Measurements from ENCODE around the gene ATMIN. TPM values are rescaled to one million over a fixed set of nuclear protein-coding genes. Genes with fewer than 3 reads are reported as not detected.

Gene ATMIN
- total RNA-seq, 2 donors from 2014 or later: 19.2 to 23.9 TPM

GRCh38 chr16:81060576-81061306 lies 25.1 kb downstream of the ATMIN start:
- DNase-seq (no peak), ATAC-seq (replicated peaks in 1 of 2) (no peak)
- Mint-ChIP-seq H3K27me3 (ENCODE audit: low read depth) (no peaks in the 10 kb centered on the region), H3K27ac (no peak overlapping the region), H3K36me3 (ENCODE audit: insufficient read depth in 2 of 2) (no peaks in the 10 kb centered on the region), H3K4me3 (no peak overlapping the region), H3K9me3 (no peaks in the 10 kb centered on the region), H3K4me1 (ENCODE audit: low read depth) (no peaks in the 10 kb centered on the region)

GRCh38 chr16:81061307-81061640 lies 25.6 kb downstream of the ATMIN start:
- Mint-ChIP-seq H3K27me3 (ENCODE audit: low read depth) (no peaks in the 10 kb centered on the region), H3K4me1 (ENCODE audit: low read depth) (no peaks in the 10 kb centered on the region), H3K36me3 (ENCODE audit: insufficient read depth in 2 of 2) (no peaks in the 10 kb centered on the region), H3K27ac (no peak overlapping the region), H3K9me3 (no peaks in the 10 kb centered on the region), H3K4me3 (no peak overlapping the region)
- DNase-seq (no peak), ATAC-seq (replicated peaks in 1 of 2) (no peak)

- no peaks in the 10 kb centered on the region for H3K27me3 Mint-ChIP-seq (ENCODE audit: low read depth)
- DNase-seq: no peak
- ATAC-seq (replicated peaks in 1 of 2): no peak
- no peaks in the 10 kb centered on the region for H3K4me1 Mint-ChIP-seq (ENCODE audit: low read depth)
- H3K27ac Mint-ChIP-seq: no peak overlapping the region
- no peaks in the 10 kb centered on the region for H3K9me3 Mint-ChIP-seq
- H3K4me3 Mint-ChIP-seq: no peak overlapping the region
- H3K36me3 Mint-ChIP-seq (ENCODE audit: insufficient read depth in 2 of 2): no peaks in the 10 kb centered on the region
Measured at GRCh38 chr16:81061871-81062608, 26.4 kb downstream of the ATMIN start.

- no peak overlapping the region for H3K4me3 Mint-ChIP-seq
- ATAC-seq (replicated peaks in 1 of 2) (no peak), DNase-seq (no peak)
- H3K9me3 Mint-ChIP-seq: no peaks in the 10 kb centered on the region
- H3K27ac Mint-ChIP-seq: no peak overlapping the region
- no peaks in the 10 kb centered on the region for H3K27me3 Mint-ChIP-seq (ENCODE audit: low read depth)
- H3K4me1 Mint-ChIP-seq (ENCODE audit: low read depth): no peaks in the 10 kb centered on the region
- no peaks in the 10 kb centered on the region for H3K36me3 Mint-ChIP-seq (ENCODE audit: insufficient read depth in 2 of 2)
Measured at GRCh38 chr16:81066681-81067080, 31.0 kb downstream of the ATMIN start.

- no peak for ATAC-seq (replicated peaks in 1 of 2)
- DNase-seq: no peak
- no peaks in the 10 kb centered on the region for H3K27me3 Mint-ChIP-seq (ENCODE audit: low read depth)
- H3K4me1 Mint-ChIP-seq (ENCODE audit: low read depth): no peaks in the 10 kb centered on the region
- no peak overlapping the region for H3K4me3 Mint-ChIP-seq
- H3K36me3 Mint-ChIP-seq (ENCODE audit: insufficient read depth in 2 of 2): no peaks in the 10 kb centered on the region
- H3K9me3 Mint-ChIP-seq: no peaks in the 10 kb centered on the region
- H3K27ac Mint-ChIP-seq: no peak overlapping the region
Measured at GRCh38 chr16:81067166-81067565, 31.5 kb downstream of the ATMIN start.

- no peak for DNase-seq
- no peaks in the 10 kb centered on the region for H3K27me3 Mint-ChIP-seq (ENCODE audit: low read depth)
- no peak for ATAC-seq (replicated peaks in 1 of 2)
- H3K27ac Mint-ChIP-seq: no peak overlapping the region
- no peaks in the 10 kb centered on the region for H3K4me1 Mint-ChIP-seq (ENCODE audit: low read depth)
- no peaks in the 10 kb centered on the region for H3K36me3 Mint-ChIP-seq (ENCODE audit: insufficient read depth in 2 of 2)
- no peaks in the 10 kb centered on the region for H3K9me3 Mint-ChIP-seq
- no peak overlapping the region for H3K4me3 Mint-ChIP-seq
Measured at GRCh38 chr16:81069063-81069462, 33.4 kb downstream of the ATMIN start.

- H3K9me3 Mint-ChIP-seq: no peaks in the 10 kb centered on the region
- H3K36me3 Mint-ChIP-seq (ENCODE audit: insufficient read depth in 2 of 2): no peaks in the 10 kb centered on the region
- no peaks in the 10 kb centered on the region for H3K27me3 Mint-ChIP-seq (ENCODE audit: low read depth)
- DNase-seq: no peak
- no peaks in the 10 kb centered on the region for H3K4me1 Mint-ChIP-seq (ENCODE audit: low read depth)
- H3K4me3 Mint-ChIP-seq: no peak overlapping the region
- H3K27ac Mint-ChIP-seq: no peak overlapping the region
- no peak for ATAC-seq (replicated peaks in 1 of 2)
Measured at GRCh38 chr16:81070979-81071378, 35.3 kb downstream of the ATMIN start.

- H3K4me3 Mint-ChIP-seq: no peak overlapping the region
- H3K9me3 Mint-ChIP-seq: no peaks in the 10 kb centered on the region
- H3K4me1 Mint-ChIP-seq (ENCODE audit: low read depth): no peaks in the 10 kb centered on the region
- H3K27ac Mint-ChIP-seq: no peak overlapping the region
- H3K27me3 Mint-ChIP-seq (ENCODE audit: low read depth): no peaks in the 10 kb centered on the region
- no peaks in the 10 kb centered on the region for H3K36me3 Mint-ChIP-seq (ENCODE audit: insufficient read depth in 2 of 2)
- ATAC-seq (replicated peaks in 1 of 2): no peak
- DNase-seq: no peak
Measured at GRCh38 chr16:81071805-81072204, 36.2 kb downstream of the ATMIN start.

GRCh38 chr16:81073560-81074330 lies 38.1 kb downstream of the ATMIN start:
- Mint-ChIP-seq H3K36me3 (ENCODE audit: insufficient read depth in 2 of 2) (no peaks in the 10 kb centered on the region), H3K9me3 (no peaks in the 10 kb centered on the region), H3K4me3 (no peak overlapping the region), H3K27ac (no peak overlapping the region), H3K27me3 (ENCODE audit: low read depth) (no peaks in the 10 kb centered on the region), H3K4me1 (ENCODE audit: low read depth) (no peaks in the 10 kb centered on the region)
- DNase-seq: no peak
- no peak for ATAC-seq (replicated peaks in 1 of 2)

- Mint-ChIP-seq H3K9me3 (no peaks in the 10 kb centered on the region), H3K36me3 (ENCODE audit: insufficient read depth in 2 of 2) (peaks cover 0 to 1% of the 10 kb centered on the region in 2 donors), H3K4me1 (ENCODE audit: low read depth) (no peaks in the 10 kb centered on the region), H3K27ac (no peak overlapping the region), H3K4me3 (no peak overlapping the region), H3K27me3 (ENCODE audit: low read depth) (no peaks in the 10 kb centered on the region)
- peak; percentile 81 for ATAC-seq (replicated peaks in 1 of 2)
- peak; percentile 92 to 93 for DNase-seq
Measured at GRCh38 chr16:81076566-81077075, 41.0 kb downstream of the ATMIN start.

- no peaks in the 10 kb centered on the region for H3K4me1 Mint-ChIP-seq (ENCODE audit: low read depth)
- H3K4me3 Mint-ChIP-seq: peak within 1 kb of the TSS in 1 of 2 donors; percentile 44
- no peak within 1 kb of the TSS for H3K27ac Mint-ChIP-seq
- no peaks in the 10 kb centered on the region for H3K9me3 Mint-ChIP-seq
- DNase-seq (peak; percentile 98 to 99), ATAC-seq (replicated peaks in 1 of 2) (peak; percentile 92 to 93)
- H3K36me3 Mint-ChIP-seq (ENCODE audit: insufficient read depth in 2 of 2): peaks cover 0 to 1% of the 10 kb centered on the region in 2 donors
- H3K27me3 Mint-ChIP-seq (ENCODE audit: low read depth): no peaks in the 10 kb centered on the region
Measured at GRCh38 chr16:81077076-81077940, 41.7 kb downstream of the ATMIN start, which contains the start of gene C16orf46. TSS of gene C16orf46 (minus strand) at chr16:81077238. CDS start at chr16:81063955, 13,283 bp downstream.

GRCh38 chr16:81080233-81080632 lies 44.6 kb downstream of the ATMIN start:
- Mint-ChIP-seq H3K27ac (no peak overlapping the region), H3K4me3 (no peak overlapping the region), H3K27me3 (ENCODE audit: low read depth) (no peaks in the 10 kb centered on the region), H3K4me1 (ENCODE audit: low read depth) (no peaks in the 10 kb centered on the region), H3K9me3 (no peaks in the 10 kb centered on the region), H3K36me3 (ENCODE audit: insufficient read depth in 2 of 2) (peaks cover 0 to 1% of the 10 kb centered on the region in 2 donors)
- no peak for ATAC-seq (replicated peaks in 1 of 2)
- no peak for DNase-seq
